SK-N-SH treated with all-trans-retinoic acid at 6 μM for 48 hours (cell line): ENCODE results near the gene AGPAT4.

Experiments used
- ARNTL ChIP-seq: fragments of 450-650 bp; formaldehyde crosslinking; IDR thresholded peaks from 2 replicates; pipeline ENCODE4 v1.5.0; 2020; ENCODE audit warnings: low read depth, mild to moderate bottlenecking, moderate library complexity, borderline replicate concordance
- BACH2 ChIP-seq: fragments of 250-450 bp; sonication (Bioruptor Pico); IDR thresholded peaks from 2 replicates; pipeline ENCODE4 v1.9.0; 2021; ENCODE audit warnings: mild to moderate bottlenecking, borderline replicate concordance
- GLIS3 ChIP-seq: fragments of 250-450 bp; sonication (Bioruptor Pico); IDR thresholded peaks from 2 replicates; pipeline ENCODE4 v1.5.0; 2020; ENCODE audit warnings: mild to moderate bottlenecking, moderate library complexity
- PATZ1 ChIP-seq: fragments of 250-450 bp; sonication (Bioruptor Pico); IDR thresholded peaks from 2 replicates; pipeline ENCODE4 v1.8.0; 2020; ENCODE audit warnings: mild to moderate bottlenecking, moderate library complexity, borderline replicate concordance
- PPARA ChIP-seq: fragments of 250-450 bp; sonication (Bioruptor Pico); IDR thresholded peaks from 2 replicates; pipeline ENCODE4 v1.5.0; 2020; ENCODE audit warnings: mild to moderate bottlenecking, borderline replicate concordance
- SNAI2 ChIP-seq: fragments of 250-450 bp; sonication (Bioruptor Pico); IDR thresholded peaks from 2 replicates; pipeline ENCODE4 v1.5.0; 2020; ENCODE audit warnings: mild to moderate bottlenecking, moderate library complexity
- TSHZ2 ChIP-seq: fragments of 250-450 bp; sonication (Bioruptor Pico); IDR thresholded peaks from 2 replicates; pipeline ENCODE4 v1.5.0; 2020; ENCODE audit warnings: mild to moderate bottlenecking, moderate library complexity
- ZFP30 ChIP-seq: fragments of 450-650 bp; formaldehyde crosslinking; IDR thresholded peaks from 2 replicates; pipeline ENCODE4 v1.5.0; 2022; ENCODE audit warnings: mild to moderate bottlenecking, moderate library complexity

- TF ChIP-seq SNAI2 (CRISPR knock-in tag) (no peak), TSHZ2 (CRISPR knock-in tag) (no peak), PATZ1 (CRISPR knock-in tag) (no peak), PPARA (CRISPR knock-in tag) (no peak), GLIS3 (CRISPR knock-in tag) (no peak), BACH2 (CRISPR knock-in tag) (no peak), ARNTL (CRISPR knock-in tag) (no peak), ZFP30 (CRISPR knock-in tag) (no peak)
Measured at GRCh38 chr6:161169696-161170095, 104.2 kb downstream of the AGPAT4 start.
